Measurements from ENCODE around the gene NDUFS5.
"Not testable (repeated sequence)": the region's sequence is repeated elsewhere in the genome, so short reads cannot be mapped to it uniquely, and the experiment has no call there.

GRCh38 chr1:39068227-39068626, 42.1 kb downstream of the NDUFS5 start:
- TF ChIP-seq CTCF (IDR thresholded peaks at IDR 0.05); POLR2AphosphoS5 (IDR thresholded peaks at IDR 0.05; ENCODE audit: low read depth, low read length); REST (IDR thresholded peaks at IDR 0.05; ENCODE audit: insufficient read depth in 1 of 2, low read depth in 2 of 2, low read length in 1 of 2); SIN3A (IDR thresholded peaks at IDR 0.05; ENCODE audit: borderline replicate concordance, insufficient read depth, low read depth, low read length): not testable (repeated sequence)

Measured in Panc1 (cell line).